Skeletal muscle tissue (tissue), 4 donors: ENCODE measurements around the gene GRPEL2. TPM values are rescaled to one million over a fixed set of nuclear protein-coding genes. Genes with fewer than 3 reads are reported as not detected.
"Not testable (repeated sequence)": the region's sequence is repeated elsewhere in the genome, so short reads cannot be mapped to it uniquely, and the experiment has no call there.

Experiments used
- H3K27ac ChIP-seq: one replicate; pipeline ENCODE4 v1.7.0; 2013; ENCODE audit warnings: mild to moderate bottlenecking, low read depth, low read length, inconsistent platforms
- H3K27me3 ChIP-seq, 3 donors: one replicate each; pipeline ENCODE4 v1.7.0; 2013; ENCODE audit warnings: low read length in 3 of 3; ENCODE audit not compliant: control insufficient read depth in 3 of 3, insufficient read depth in 3 of 3
- H3K36me3 ChIP-seq, 3 donors: one replicate each; pipeline ENCODE4 v1.7.0; 2013; ENCODE audit warnings: low read length in 3 of 3; ENCODE audit not compliant: control insufficient read depth in 3 of 3, insufficient read depth in 3 of 3
- H3K4me1 ChIP-seq, 3 donors: one replicate each; pipeline ENCODE4 v1.7.0; 2013; ENCODE audit warnings: low read length in 3 of 3, mild to moderate bottlenecking in 3 of 3; ENCODE audit not compliant: control insufficient read depth in 3 of 3, insufficient read depth in 3 of 3
- H3K4me3 ChIP-seq, 3 donors: one replicate each; pipeline ENCODE4 v1.7.0; 2013; ENCODE audit warnings: low read length in 3 of 3
- H3K9ac ChIP-seq, 3 donors: one replicate each; pipeline ENCODE4 v1.7.0; 2013; ENCODE audit warnings: low read length in 3 of 3, mild to moderate bottlenecking in 3 of 3, moderate library complexity in 2 of 3, low read depth in 1 of 3
- H3K9me3 ChIP-seq, 3 donors: one replicate each; pipeline ENCODE4 v1.7.0; 2013; ENCODE audit warnings: low read length in 3 of 3; ENCODE audit not compliant: control insufficient read depth in 3 of 3
- total RNA-seq: library from RNA; depleted of rRNA; stranded (reverse); fragments of >200 nt; gene quantifications from one replicate; pipeline ENCODE4 v1.2.3, GENCODE V29; 2014
- donor health status: Osteomylitis.

GRPEL2 gene
- total RNA-seq, 1 donor from 2014 or later, result 14.1 TPM

GRCh38 chr5:149389552-149390495 lies 44.5 kb downstream of the GRPEL2 start:
- H3K9me3 ChIP-seq, result no peaks in the 10 kb centered on the region
- no peaks in the 10 kb centered on the region for H3K36me3 ChIP-seq
- no peak overlapping the region for H3K4me3 ChIP-seq
- H3K9ac ChIP-seq, result no peak overlapping the region
- peak overlapping the region; percentile 67 for H3K27ac ChIP-seq
- H3K4me1 ChIP-seq, result peaks cover 27 to 36% (median 31%) of the 10 kb centered on the region in 3 donors
- H3K27me3 ChIP-seq, result no peaks in the 10 kb centered on the region

DNA sequence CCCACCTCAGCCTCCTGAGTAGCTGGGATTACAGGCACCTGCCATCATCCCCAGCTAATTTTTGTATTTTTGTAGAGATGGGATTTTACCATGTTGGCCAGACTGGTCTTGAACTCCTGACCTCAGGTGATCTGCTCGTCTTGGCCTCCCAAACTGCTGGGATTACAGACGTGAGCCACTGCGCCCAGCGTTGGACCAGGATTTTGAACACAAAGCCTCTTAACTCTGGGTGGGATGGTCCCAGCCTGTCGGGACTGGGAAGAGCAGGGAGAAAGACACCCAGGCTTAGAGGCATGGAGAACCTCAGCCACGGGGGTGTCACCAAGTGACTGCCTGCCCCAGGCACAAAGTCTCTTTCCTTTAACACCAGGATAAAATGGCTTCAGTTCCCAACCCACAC lies 45.8 kb downstream of the GRPEL2 start:
- H3K4me1 ChIP-seq, result peaks cover 20 to 31% (median 27%) of the 10 kb centered on the region in 3 donors
- H3K4me3 ChIP-seq, H3K9ac ChIP-seq, H3K27me3 ChIP-seq, H3K9me3 ChIP-seq, H3K27ac ChIP-seq, H3K36me3 ChIP-seq: not testable (repeated sequence)

- no peak overlapping the region for H3K4me3 ChIP-seq
- no peaks in the 10 kb centered on the region for H3K36me3 ChIP-seq
- no peak overlapping the region for H3K9ac ChIP-seq
- no peaks in the 10 kb centered on the region for H3K27me3 ChIP-seq
- H3K9me3 ChIP-seq, result no peaks in the 10 kb centered on the region
- H3K27ac ChIP-seq, result no peak overlapping the region
- peaks cover 15 to 26% (median 23%) of the 10 kb centered on the region in 3 donors for H3K4me1 ChIP-seq
Observed at GRCh38 chr5:149391524-149391923, 46.2 kb downstream of the GRPEL2 start.

DNA sequence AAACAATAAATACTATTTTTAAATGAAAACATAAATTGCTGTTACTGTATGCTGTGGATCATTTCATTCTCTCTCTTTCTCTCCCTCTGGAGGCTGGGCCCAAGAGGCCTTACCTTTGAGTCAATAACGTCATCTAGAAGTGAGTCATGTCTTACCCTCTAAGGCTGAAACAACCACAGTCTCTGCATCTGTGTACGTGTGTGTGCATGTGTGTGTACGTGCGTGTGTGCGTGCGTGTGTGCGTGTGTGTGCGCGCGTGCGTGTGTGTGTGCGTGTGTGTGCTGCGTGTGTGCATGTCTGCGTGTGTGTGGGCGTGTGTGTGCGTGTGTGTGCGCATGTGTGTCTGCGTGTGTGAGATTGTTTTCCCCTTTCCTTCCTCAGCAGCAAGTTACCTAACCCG lies 47.4 kb downstream of the GRPEL2 start:
- no peak overlapping the region for H3K27ac ChIP-seq
- no peaks in the 10 kb centered on the region for H3K36me3 ChIP-seq
- no peak overlapping the region for H3K9ac ChIP-seq
- H3K4me1 ChIP-seq, result peaks cover 7 to 18% (median 13%) of the 10 kb centered on the region in 3 donors
- no peaks in the 10 kb centered on the region for H3K27me3 ChIP-seq
- H3K9me3 ChIP-seq, result no peaks in the 10 kb centered on the region
- H3K4me3 ChIP-seq, result no peak overlapping the region

DNA sequence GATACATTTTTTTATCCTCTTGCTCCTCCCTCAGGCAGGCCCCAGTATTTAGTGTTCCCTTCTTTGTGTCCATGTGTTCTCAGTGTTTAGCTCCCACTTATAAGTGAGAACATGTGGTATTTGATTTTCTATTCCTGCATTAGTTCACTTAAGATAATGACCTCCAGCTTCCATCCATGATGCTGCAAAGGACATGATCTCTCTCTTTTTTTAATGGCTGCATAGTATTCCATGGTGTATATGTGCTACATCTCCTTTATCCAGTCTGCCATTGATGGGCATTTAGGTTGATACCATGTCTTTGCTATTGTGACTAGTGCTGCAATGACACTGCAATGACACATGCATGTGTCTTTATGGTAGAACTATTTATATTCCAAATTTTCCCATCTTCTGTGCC lies 49.7 kb downstream of the GRPEL2 start:
- H3K9ac ChIP-seq, H3K9me3 ChIP-seq, H3K36me3 ChIP-seq, H3K27ac ChIP-seq, H3K27me3 ChIP-seq, H3K4me1 ChIP-seq, H3K4me3 ChIP-seq: not testable (repeated sequence)

DNA sequence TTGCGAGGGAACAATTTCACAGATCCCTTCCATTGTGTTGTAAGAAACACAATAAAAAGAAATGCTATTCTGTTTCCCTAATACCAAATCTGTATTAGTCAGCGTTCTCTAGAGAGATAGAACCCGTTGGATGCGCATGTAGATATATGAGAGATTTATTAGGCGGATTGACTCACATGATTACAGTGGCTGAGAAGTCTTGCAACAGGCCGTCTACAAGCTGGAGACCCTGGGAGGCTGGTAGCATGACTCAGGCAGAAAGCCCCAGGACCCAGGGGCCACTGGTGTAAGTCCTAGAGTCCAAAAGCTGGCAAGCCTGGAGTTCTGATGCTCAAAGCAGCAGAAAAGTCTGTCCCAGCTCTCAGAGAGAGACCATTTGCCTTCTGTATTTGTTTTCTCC lies 52.2 kb downstream of the GRPEL2 start:
- no peak overlapping the region for H3K27ac ChIP-seq
- H3K9ac ChIP-seq, result no peak overlapping the region

GRCh38 chr5:149398747-149399266 lies 53.5 kb downstream of the GRPEL2 start:
- not testable (repeated sequence) for H3K9ac ChIP-seq, H3K27ac ChIP-seq, H3K9me3 ChIP-seq, H3K4me3 ChIP-seq, H3K4me1 ChIP-seq, H3K27me3 ChIP-seq, H3K36me3 ChIP-seq

More for the DNA sequence above, 52.2 kb downstream of the GRPEL2 start:
- peaks cover 4 to 6% (median 6%) of the 10 kb centered on the region in 3 donors for H3K4me1 ChIP-seq
- H3K4me3 ChIP-seq, result no peak overlapping the region
- H3K36me3 ChIP-seq, result no peaks in the 10 kb centered on the region
- H3K9me3 ChIP-seq, result no peaks in the 10 kb centered on the region
- H3K27me3 ChIP-seq, result no peaks in the 10 kb centered on the region

GRCh38 chr5:149399775-149400174 lies 54.5 kb downstream of the GRPEL2 start:
- H3K36me3 ChIP-seq, result no peaks in the 10 kb centered on the region
- H3K4me1 ChIP-seq, result peaks cover 6 to 7% (median 6%) of the 10 kb centered on the region in 3 donors
- peak overlapping the region; percentile 59 for H3K27ac ChIP-seq
- H3K9me3 ChIP-seq, result no peaks in the 10 kb centered on the region
- H3K9ac ChIP-seq, result no peak overlapping the region
- H3K4me3 ChIP-seq, result no peak overlapping the region
- no peaks in the 10 kb centered on the region for H3K27me3 ChIP-seq

DNA sequence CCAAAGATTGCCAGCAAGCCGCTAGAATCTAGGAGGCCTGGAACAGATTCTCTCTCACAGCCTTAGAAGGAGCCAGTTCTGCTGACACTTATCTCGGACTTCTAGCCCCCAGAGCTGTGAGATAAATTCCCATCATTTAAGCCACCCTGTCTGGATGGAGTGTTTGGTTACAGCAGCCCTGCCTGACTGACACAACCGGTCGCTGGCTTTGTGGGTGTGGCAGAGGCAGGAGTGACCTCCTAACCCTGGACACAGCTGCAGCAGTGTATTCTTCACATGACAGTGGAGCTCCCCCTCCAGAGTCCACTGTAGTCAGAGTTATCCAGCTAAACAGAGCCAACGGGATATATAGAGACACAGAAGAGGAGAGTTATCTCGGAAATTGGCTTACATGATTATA lies 55.0 kb downstream of the GRPEL2 start:
- Histone ChIP-seq H3K27me3 (no peaks in the 10 kb centered on the region), H3K36me3 (no peaks in the 10 kb centered on the region), H3K9ac (no peak overlapping the region), H3K9me3 (no peaks in the 10 kb centered on the region), H3K4me1 (peaks cover 6 to 7% (median 6%) of the 10 kb centered on the region in 3 donors), H3K4me3 (no peak overlapping the region), H3K27ac (peak overlapping the region; percentile 59)

DNA sequence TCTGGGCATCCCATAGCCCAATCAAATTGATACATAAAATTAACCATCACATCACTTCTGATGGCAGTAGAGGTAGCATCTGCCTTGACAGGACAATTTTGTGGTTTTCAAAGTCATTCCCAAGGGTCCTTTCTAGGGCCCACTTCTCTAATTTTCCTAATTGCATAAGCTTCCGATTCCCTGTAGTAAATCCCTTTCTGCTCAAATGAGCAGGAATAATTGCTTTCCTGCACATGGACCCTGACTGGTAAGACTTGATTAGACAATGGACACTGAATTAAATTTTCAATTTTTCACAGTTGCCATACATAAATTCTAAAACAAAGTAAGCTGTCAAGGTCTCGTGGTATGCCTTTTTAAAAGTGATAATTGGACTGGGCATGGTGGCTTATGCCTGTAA lies 55.8 kb downstream of the GRPEL2 start:
- H3K27me3 ChIP-seq, result no peaks in the 10 kb centered on the region
- H3K9me3 ChIP-seq, result no peaks in the 10 kb centered on the region
- peaks cover 6 to 11% (median 9%) of the 10 kb centered on the region in 3 donors for H3K4me1 ChIP-seq
- H3K4me3 ChIP-seq, result no peak overlapping the region
- no peak overlapping the region for H3K27ac ChIP-seq
- no peaks in the 10 kb centered on the region for H3K36me3 ChIP-seq
- no peak overlapping the region for H3K9ac ChIP-seq
